ENCODE results near the gene FAM168A. TPM values are rescaled to one million over a fixed set of nuclear protein-coding genes. Genes with fewer than 3 reads are reported as not detected.

The FAM168A gene
- polyA plus RNA-seq, 2 of the 4 experiments (the other 2 are of a cell fraction), result 15.3 to 19.2 TPM

DNA sequence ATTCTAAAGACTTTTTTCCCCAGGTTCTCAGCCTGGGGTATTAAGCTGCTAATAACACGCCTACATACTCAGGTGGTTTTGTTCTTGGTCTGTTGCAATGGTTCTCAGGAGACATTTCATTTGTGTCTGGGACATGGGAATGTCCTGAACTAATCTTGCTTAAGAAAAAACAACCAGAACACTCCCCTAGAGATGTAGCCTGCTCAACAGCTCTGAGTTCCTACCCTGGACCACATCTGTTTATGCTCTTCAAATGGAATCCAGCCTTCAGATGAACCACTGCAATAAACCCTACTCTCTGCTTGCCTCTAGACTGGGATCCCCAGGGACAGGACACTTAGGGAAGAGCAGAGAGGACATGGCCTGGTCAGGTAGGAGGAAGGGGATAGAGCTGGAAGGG is 191.8 kb downstream of the FAM168A start:
- DNase-seq (ENCODE audit: low read depth in 1 of 2, low spot score in 1 of 2), result no peak
- ATAC-seq, result no peak
- TF ChIP-seq JUNB (IDR thresholded peaks at IDR 0.05) (no peak), CEBPB (IDR thresholded peaks at IDR 0.05) (no peak), HOXB5 (CRISPR knock-in tag; IDR thresholded peaks at IDR 0.05) (no peak), CHD2 (IDR thresholded peaks at IDR 0.05; ENCODE audit: low read length, partially characterized antibody) (no peak), GATA3 (IDR thresholded peaks at IDR 0.05; ENCODE audit: borderline replicate concordance) (no peak), EHMT2 (IDR thresholded peaks at IDR 0.05; ENCODE audit: low read depth) (no peak), TP53 (CRISPR knock-in tag; IDR thresholded peaks at IDR 0.05) (no peak), KDM5A (IDR thresholded peaks at IDR 0.05) (no peak), CBX8 (IDR thresholded peaks at IDR 0.05) (no peak), ZFP36 (IDR thresholded peaks at IDR 0.05; ENCODE audit: borderline replicate concordance, partially characterized antibody) (no peak), POLR2AphosphoS2 (conservative IDR thresholded peaks at IDR 0.05; ENCODE audit: low read length) (no peak), RAD21 (conservative IDR thresholded peaks at IDR 0.05 in 1 of 2, IDR thresholded peaks at IDR 0.05 in 1 of 2) (no peak), PHF8 (IDR thresholded peaks at IDR 0.05; ENCODE audit: borderline replicate concordance, low read depth) (no peak), TFCP2L1 (CRISPR knock-in tag; IDR thresholded peaks at IDR 0.05) (no peak)
- TF ChIP-seq, protein P1, sequence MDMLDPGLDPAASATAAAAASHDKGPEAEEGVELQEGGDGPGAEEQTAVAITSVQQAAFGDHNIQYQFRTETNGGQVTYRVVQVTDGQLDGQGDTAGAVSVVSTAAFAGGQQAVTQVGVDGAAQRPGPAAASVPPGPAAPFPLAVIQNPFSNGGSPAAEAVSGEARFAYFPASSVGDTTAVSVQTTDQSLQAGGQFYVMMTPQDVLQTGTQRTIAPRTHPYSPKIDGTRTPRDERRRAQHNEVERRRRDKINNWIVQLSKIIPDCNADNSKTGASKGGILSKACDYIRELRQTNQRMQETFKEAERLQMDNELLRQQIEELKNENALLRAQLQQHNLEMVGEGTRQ (IDR thresholded peaks at IDR 0.05), result no peak
- TF ChIP-seq, protein P2, sequence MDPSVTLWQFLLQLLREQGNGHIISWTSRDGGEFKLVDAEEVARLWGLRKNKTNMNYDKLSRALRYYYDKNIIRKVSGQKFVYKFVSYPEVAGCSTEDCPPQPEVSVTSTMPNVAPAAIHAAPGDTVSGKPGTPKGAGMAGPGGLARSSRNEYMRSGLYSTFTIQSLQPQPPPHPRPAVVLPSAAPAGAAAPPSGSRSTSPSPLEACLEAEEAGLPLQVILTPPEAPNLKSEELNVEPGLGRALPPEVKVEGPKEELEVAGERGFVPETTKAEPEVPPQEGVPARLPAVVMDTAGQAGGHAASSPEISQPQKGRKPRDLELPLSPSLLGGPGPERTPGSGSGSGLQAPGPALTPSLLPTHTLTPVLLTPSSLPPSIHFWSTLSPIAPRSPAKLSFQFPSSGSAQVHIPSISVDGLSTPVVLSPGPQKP (IDR thresholded peaks at IDR 0.05; ENCODE audit: low read depth, low read length), result no peak
- TF ChIP-seq, protein P3, sequence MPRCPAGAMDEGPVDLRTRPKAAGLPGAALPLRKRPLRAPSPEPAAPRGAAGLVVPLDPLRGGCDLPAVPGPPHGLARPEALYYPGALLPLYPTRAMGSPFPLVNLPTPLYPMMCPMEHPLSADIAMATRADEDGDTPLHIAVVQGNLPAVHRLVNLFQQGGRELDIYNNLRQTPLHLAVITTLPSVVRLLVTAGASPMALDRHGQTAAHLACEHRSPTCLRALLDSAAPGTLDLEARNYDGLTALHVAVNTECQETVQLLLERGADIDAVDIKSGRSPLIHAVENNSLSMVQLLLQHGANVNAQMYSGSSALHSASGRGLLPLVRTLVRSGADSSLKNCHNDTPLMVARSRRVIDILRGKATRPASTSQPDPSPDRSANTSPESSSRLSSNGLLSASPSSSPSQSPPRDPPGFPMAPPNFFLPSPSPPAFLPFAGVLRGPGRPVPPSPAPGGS (IDR thresholded peaks at IDR 0.05), result no peak
- TF ChIP-seq, protein P4, sequence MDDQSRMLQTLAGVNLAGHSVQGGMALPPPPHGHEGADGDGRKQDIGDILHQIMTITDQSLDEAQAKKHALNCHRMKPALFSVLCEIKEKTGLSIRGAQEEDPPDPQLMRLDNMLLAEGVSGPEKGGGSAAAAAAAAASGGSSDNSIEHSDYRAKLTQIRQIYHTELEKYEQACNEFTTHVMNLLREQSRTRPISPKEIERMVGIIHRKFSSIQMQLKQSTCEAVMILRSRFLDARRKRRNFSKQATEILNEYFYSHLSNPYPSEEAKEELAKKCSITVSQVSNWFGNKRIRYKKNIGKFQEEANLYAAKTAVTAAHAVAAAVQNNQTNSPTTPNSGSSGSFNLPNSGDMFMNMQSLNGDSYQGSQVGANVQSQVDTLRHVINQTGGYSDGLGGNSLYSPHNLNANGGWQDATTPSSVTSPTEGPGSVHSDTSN (IDR thresholded peaks at IDR 0.05), result no peak
- H3K4me2 ChIP-seq, result no peak overlapping the region
- FAIRE-seq, result no peak
- no peak overlapping the region for H3K4me3 ChIP-seq
- ChIA-PET POLR2A (no interaction called here), CTCF (interaction anchor here (0.8 to 12.0 kb wide), 7 partner anchors 7 to 256 kb away, joined by 3 to 129 read pairs (median 5); no protein-coding TSS in a partner anchor)
- no peaks in the 10 kb centered on the region for H3K4me1 ChIP-seq
- no peak overlapping the region for H3K27ac ChIP-seq
- 82% methylated on average over 1 of the region's 1 CpG for WGBS (ENCODE audit: missing lambda C conversion rate)
- no peaks in the 10 kb centered on the region for H3K9me3 ChIP-seq

DNA sequence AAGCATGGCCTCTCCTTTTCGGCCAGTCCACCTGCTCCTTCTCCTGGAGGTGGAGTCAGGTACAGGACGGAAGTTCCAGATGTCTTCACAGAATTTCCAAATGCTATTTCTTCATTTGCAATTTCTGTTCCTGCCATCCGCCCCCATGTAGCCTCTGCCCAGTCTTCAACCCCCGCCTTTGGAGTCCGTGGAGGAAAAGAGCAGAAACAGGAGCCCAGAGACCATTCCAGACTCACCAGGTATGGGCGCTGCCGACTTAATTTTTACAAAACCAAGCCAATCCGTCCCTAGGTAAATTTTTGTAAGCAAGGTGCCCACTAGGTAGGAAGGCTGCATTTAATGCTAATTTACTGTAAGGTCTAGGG is 192.8 kb downstream of the FAM168A start:
- no peak for FAIRE-seq
- DNase-seq (ENCODE audit: low read depth in 1 of 2, low spot score in 1 of 2), result no peak
- POLR2A ChIA-PET, result no interaction called here
- H3K27ac ChIP-seq, result no peak overlapping the region
- ATAC-seq, result no peak
- no peaks in the 10 kb centered on the region for H3K9me3 ChIP-seq
- CTCF ChIA-PET, result interaction anchor here (0.7 to 12.0 kb wide), 6 partner anchors 11 to 257 kb away, joined by 3 to 129 read pairs (median 3); no protein-coding TSS in a partner anchor
- whole genome bisulfite sequencing (ENCODE audit: missing lambda C conversion rate), result 93% methylated on average over 8 of the region's 8 CpGs
- TF ChIP-seq JUNB (IDR thresholded peaks at IDR 0.05) (no peak), MAZ (IDR thresholded peaks at IDR 0.05; ENCODE audit: borderline replicate concordance, low read depth, low read length) (no peak), HDAC2 (IDR thresholded peaks at IDR 0.05) (no peak), EHF (CRISPR knock-in tag; IDR thresholded peaks at IDR 0.05) (no peak), NPAS2 (CRISPR knock-in tag; IDR thresholded peaks at IDR 0.05; ENCODE audit: borderline replicate concordance) (no peak), HOXB13 (CRISPR knock-in tag; IDR thresholded peaks at IDR 0.05; ENCODE audit: low read depth) (no peak), FOXS1 (CRISPR knock-in tag; IDR thresholded peaks at IDR 0.05) (no peak), HOXA7 (CRISPR knock-in tag; IDR thresholded peaks at IDR 0.05) (no peak), SMC3 (IDR thresholded peaks at IDR 0.05) (no peak), MAFK (IDR thresholded peaks at IDR 0.05; ENCODE audit: partially characterized antibody) (no peak), KDM1A (IDR thresholded peaks at IDR 0.05; ENCODE audit: low read depth) (no peak)
- TF ChIP-seq, protein P5, sequence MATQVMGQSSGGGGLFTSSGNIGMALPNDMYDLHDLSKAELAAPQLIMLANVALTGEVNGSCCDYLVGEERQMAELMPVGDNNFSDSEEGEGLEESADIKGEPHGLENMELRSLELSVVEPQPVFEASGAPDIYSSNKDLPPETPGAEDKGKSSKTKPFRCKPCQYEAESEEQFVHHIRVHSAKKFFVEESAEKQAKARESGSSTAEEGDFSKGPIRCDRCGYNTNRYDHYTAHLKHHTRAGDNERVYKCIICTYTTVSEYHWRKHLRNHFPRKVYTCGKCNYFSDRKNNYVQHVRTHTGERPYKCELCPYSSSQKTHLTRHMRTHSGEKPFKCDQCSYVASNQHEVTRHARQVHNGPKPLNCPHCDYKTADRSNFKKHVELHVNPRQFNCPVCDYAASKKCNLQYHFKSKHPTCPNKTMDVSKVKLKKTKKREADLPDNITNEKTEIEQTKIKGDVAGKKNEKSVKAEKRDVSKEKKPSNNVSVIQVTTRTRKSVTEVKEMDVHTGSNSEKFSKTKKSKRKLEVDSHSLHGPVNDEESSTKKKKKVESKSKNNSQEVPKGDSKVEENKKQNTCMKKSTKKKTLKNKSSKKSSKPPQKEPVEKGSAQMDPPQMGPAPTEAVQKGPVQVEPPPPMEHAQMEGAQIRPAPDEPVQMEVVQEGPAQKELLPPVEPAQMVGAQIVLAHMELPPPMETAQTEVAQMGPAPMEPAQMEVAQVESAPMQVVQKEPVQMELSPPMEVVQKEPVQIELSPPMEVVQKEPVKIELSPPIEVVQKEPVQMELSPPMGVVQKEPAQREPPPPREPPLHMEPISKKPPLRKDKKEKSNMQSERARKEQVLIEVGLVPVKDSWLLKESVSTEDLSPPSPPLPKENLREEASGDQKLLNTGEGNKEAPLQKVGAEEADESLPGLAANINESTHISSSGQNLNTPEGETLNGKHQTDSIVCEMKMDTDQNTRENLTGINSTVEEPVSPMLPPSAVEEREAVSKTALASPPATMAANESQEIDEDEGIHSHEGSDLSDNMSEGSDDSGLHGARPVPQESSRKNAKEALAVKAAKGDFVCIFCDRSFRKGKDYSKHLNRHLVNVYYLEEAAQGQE (IDR thresholded peaks at IDR 0.05), result no peak
- H3K4me2 ChIP-seq, result no peak overlapping the region
- no peak overlapping the region for H3K4me3 ChIP-seq
- H3K4me1 ChIP-seq, result no peaks in the 10 kb centered on the region

All from A549 (cell line).